ENCODE data around the gene TMEM60. TPM values are rescaled to one million over a fixed set of nuclear protein-coding genes. Genes with fewer than 3 reads are reported as not detected.

Gene TMEM60
- total RNA-seq, 6 experiments from 2014 or later, result 20.7 to 25.6 (median 23.7) TPM

GRCh38 chr7:77811516-77812289 lies 13.5 kb upstream of the TMEM60 start:
- peaks cover 48% of the 10 kb centered on the region for H3K36me3 Mint-ChIP-seq (ENCODE audit: low read depth)
- peak overlapping the region; percentile 82 for H3K27ac Mint-ChIP-seq
- H3K4me1 Mint-ChIP-seq (ENCODE audit: low read depth), result peaks cover 49% of the 10 kb centered on the region
- no peak for TF ChIP-seq CTCF (IDR thresholded peaks at IDR 0.05)
- peak overlapping the region; percentile 67 for H3K4me3 Mint-ChIP-seq
- peaks cover 23% of the 10 kb centered on the region for H3K9me3 Mint-ChIP-seq
- peak; percentile 17 for DNase-seq
- H3K27me3 Mint-ChIP-seq (ENCODE audit: insufficient read depth), result no peaks in the 10 kb centered on the region; the same call in 1 of the 2 replicates

- no peak for DNase-seq
- peaks cover 38% of the 10 kb centered on the region for H3K9me3 Mint-ChIP-seq
- H3K27me3 Mint-ChIP-seq (ENCODE audit: insufficient read depth), result no peaks in the 10 kb centered on the region; the same call in 1 of the 2 replicates
- TF ChIP-seq CTCF (IDR thresholded peaks at IDR 0.05), result no peak
- peaks cover 45% of the 10 kb centered on the region for H3K4me1 Mint-ChIP-seq (ENCODE audit: low read depth)
- H3K36me3 Mint-ChIP-seq (ENCODE audit: low read depth), result peaks cover 62% of the 10 kb centered on the region
- no peak overlapping the region for H3K4me3 Mint-ChIP-seq
- no peak overlapping the region for H3K27ac Mint-ChIP-seq
Observed at GRCh38 chr7:77808517-77808916, 10.3 kb upstream of the TMEM60 start.

GRCh38 chr7:77806425-77806824 lies 8.2 kb upstream of the TMEM60 start:
- Mint-ChIP-seq H3K27ac (no peak overlapping the region), H3K4me3 (no peak overlapping the region), H3K9me3 (peaks cover 38% of the 10 kb centered on the region), H3K36me3 (ENCODE audit: low read depth) (peaks cover 53% of the 10 kb centered on the region), H3K4me1 (ENCODE audit: low read depth) (peaks cover 45% of the 10 kb centered on the region), H3K27me3 (ENCODE audit: insufficient read depth) (no peaks in the 10 kb centered on the region)
- TF ChIP-seq CTCF (IDR thresholded peaks at IDR 0.05), result no peak
- DNase-seq, result no peak

GRCh38 chr7:77802557-77803405 lies 4.5 kb upstream of the TMEM60 start:
- peaks cover 28% of the 10 kb centered on the region for H3K9me3 Mint-ChIP-seq
- peaks cover 51% of the 10 kb centered on the region for H3K36me3 Mint-ChIP-seq (ENCODE audit: low read depth)
- H3K4me1 Mint-ChIP-seq (ENCODE audit: low read depth), result peaks cover 55% of the 10 kb centered on the region
- 0 out of 2 replicates have a peak, but pooled peaks cover 1% of the 10 kb centered on the region for H3K27me3 Mint-ChIP-seq (ENCODE audit: insufficient read depth)
- no peak for TF ChIP-seq CTCF (IDR thresholded peaks at IDR 0.05)
- peak overlapping the region; percentile 40 for H3K4me3 Mint-ChIP-seq
- peak; percentile 39 for DNase-seq
- H3K27ac Mint-ChIP-seq, result peak overlapping the region; percentile 5; the same call in 1 of the 2 replicates

- DNase-seq, result no peak
- peaks cover 8% of the 10 kb centered on the region for H3K9me3 Mint-ChIP-seq
- peak overlapping the region; percentile 92; the same call in 1 of the 2 replicates for H3K4me3 Mint-ChIP-seq
- H3K4me1 Mint-ChIP-seq (ENCODE audit: low read depth), result peaks cover 66% of the 10 kb centered on the region
- no peak overlapping the region for H3K27ac Mint-ChIP-seq
- H3K27me3 Mint-ChIP-seq (ENCODE audit: insufficient read depth), result peaks cover 2% of the 10 kb centered on the region; the same call in 1 of the 2 replicates
- H3K36me3 Mint-ChIP-seq (ENCODE audit: low read depth), result peaks cover 44% of the 10 kb centered on the region
- TF ChIP-seq CTCF (IDR thresholded peaks at IDR 0.05), result no peak
Observed at GRCh38 chr7:77800730-77801129, 2.5 kb upstream of the TMEM60 start.

Measured in HFFc6 (cell line).